ENCODE data around the gene RAN.
"Not testable (repeated sequence)": the region's sequence is repeated elsewhere in the genome, so short reads cannot be mapped to it uniquely, and the experiment has no call there.

RAN gene

DNA sequence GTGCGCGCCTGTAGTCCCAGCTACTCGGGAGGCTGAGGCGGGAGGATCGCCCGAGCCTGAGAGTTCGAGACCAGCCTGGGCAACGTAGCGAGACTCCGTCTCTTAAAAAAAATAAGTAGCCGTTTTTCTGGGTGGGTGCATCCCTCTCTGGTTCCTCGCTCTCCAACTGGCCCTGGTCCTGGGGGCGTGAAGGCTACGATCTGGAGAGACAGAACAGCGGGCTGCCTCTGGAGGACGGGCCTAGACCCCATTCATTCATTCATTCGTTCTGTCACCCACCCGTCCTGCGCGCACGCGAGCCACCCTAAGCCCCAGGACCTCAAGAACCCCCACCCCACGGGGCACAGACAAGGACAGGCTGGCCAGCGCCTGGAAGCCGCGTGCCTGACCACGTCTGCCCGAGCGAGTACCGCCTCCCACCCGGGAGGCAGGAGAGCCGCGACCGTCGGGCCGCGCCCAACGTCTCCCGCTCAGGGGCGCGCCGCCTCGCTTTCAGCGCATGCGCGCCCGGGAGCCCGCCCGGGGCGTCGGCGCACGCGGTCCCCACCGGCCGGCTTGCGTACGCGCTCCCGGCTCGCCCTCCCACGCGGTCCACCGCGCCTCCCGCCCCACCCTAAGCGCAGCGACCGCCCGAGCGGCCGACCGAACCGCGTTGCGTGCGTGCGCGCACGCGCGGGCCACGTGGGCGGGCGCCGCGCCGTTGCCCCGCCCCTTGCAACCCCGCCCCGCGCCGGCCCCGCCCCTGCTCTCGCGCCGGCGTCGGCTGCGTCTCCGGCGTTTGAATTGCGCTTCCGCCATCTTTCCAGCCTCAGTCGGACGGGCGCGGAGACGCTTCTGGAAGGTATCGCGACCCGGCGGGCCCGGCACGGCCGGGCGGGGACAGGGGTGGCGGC, at the start of gene RAN:
TSS of gene RAN (plus strand) at position 781 of the 893 bp plus-strand sequence. CDS start 528 bp downstream, outside the sequence.
- DNase-seq (ENCODE audit: low read depth in 2 of 3, low spot score in 2 of 3) = peak; percentile 71 to 95 (median 78)

DNA sequence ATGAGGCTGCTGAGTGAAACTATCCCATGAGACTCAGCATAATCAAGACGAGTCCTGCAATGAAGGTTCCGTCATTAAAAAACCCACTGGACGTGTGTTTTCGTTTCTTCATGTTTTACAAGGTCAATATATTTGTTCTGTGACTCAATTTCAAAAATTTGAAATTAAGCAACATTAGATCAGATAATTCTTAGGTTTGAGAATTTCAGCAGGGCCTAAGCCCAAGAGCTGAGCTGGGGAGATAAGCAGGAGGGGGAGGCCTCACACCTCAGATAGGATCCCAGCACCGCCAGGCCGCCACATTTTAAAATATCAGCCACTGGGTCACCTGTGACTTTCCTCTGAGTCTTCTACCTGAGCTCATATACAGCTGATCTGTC, 46.1 kb upstream of the RAN start:
- no peak for DNase-seq (ENCODE audit: low read depth in 2 of 3, low spot score in 2 of 3)

DNA sequence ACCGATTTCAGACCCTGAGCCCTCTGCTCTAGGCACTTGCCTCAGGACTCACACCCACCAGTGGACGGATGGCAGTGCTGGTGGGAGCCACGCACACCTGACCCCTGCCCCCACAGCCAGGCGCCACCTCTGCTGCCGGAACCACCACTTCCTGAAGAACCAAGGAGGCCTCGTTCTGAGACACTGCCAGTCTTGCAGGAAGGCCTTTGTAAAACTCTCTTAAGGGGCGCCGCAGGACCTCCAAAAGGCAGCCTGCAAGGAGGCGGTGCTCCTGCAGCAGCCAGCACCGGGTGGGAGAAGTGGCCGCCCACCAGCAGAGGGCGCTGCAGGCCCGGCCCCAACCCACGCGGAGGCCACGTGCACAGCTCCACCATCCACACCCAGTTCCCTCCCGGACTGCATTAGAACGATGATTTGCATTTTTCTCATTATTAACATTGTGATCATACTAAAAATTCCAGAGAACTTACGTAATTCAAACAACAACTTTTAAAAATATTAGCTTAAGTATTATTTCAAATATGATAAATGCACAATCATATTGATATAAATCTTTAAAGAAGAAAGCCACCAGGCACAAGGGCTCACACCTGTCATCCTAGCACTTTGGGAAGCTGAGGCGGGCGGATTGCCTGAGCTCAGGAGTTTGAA, 45.6 kb upstream of the RAN start:
- peak; percentile 68 to 74 (median 68) for DNase-seq (ENCODE audit: low read depth in 2 of 3, low spot score in 2 of 3)

DNA sequence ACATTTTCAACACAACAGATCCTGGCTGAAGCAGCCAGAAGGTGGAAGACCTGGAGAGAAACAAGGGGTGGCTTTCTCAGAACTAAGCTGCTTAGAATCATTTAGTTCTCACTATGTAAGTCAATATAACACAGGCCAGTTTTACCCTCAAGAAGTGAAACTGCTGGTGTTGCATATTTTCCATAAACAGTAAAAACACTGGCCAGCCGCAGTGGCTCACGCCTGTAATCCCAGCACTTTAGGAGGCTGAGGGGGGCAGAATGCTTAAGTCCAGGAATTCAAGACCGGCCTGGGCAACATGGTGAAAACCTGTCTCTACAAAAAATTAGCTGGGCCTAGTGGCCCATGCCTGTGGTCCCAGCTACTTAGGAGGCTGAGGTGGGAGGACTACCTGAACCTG, 44.4 kb upstream of the RAN start:
- no peak for DNase-seq (ENCODE audit: low read depth in 2 of 3, low spot score in 2 of 3)

DNA sequence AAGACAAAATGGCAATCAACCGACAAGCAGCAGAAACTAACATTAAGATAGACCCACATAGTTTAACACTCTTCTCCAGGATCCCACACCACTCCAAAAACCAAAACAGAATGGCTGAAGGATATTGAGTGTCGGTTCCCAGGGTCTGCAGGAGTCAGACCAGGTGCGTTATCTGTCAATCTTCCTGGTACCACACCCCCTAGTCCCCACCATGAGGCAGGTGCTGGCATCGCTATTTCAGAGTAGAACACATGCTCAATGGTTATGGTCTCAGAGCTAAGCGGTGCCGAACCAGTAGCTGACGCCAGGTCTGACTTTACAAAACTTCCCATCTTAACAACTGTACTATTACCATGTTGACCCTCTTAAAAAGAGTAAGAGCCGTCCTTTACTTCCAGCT, 43.0 kb upstream of the RAN start:
- no peak for DNase-seq (ENCODE audit: low read depth in 2 of 3, low spot score in 2 of 3)

DNA sequence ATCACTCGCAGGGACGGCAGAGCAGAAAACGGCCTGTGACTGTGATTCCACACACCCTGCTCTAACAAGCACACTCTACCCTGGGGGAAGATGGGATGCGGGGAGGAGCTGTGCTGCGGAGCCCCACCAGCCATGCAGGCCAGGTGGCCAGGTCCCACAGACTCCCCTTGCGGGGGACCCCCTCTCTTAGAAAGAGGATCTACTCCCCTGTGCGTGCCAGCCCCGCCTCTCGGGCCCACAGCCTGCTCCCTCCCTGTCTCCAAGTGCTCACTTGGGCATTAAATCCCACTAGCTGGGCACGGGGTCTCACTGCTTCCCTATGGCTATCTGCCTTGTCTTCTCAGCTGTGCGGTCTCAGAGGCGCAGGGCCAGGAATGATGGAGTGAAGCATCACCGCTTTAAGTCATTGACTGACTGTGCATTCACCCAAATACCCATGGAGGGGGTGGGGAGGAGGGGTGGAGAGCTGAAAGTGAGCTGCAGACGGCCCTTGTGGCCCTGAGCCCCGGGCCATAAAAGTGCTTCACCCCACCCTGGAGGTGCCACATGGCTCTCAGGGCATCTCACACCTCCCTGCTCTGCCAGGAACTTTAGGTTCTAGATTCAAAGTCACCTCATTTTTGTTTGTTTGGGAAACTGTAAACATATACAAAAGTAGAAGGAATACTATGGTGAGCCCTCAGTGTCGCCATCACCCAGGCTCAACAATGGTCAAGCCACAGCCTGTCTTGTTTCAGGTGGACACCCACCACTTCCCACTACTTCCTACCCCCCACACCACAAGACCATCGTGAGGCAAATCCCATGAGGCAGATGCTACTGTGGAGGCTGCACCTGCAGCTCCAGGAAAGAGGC, 42.2 kb upstream of the RAN start:
- no peak for DNase-seq (ENCODE audit: low read depth in 2 of 3, low spot score in 2 of 3)

DNA sequence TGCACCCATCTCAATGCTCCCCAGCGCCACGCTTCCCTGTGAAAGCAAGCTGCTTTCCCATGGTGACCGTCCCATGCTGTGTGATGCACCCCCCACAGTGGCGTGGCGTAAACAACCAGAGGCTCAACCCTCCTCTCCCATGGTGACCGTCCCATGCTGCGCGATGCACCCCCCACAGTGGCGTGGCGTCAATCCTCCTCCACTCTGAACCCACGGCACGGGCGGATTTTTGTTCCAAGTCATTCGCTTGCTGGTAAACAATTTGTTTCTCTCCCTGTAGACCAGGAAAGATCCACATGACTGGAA, 41.7 kb upstream of the RAN start:
- no peak for DNase-seq (ENCODE audit: low read depth in 2 of 3, low spot score in 2 of 3)

DNA sequence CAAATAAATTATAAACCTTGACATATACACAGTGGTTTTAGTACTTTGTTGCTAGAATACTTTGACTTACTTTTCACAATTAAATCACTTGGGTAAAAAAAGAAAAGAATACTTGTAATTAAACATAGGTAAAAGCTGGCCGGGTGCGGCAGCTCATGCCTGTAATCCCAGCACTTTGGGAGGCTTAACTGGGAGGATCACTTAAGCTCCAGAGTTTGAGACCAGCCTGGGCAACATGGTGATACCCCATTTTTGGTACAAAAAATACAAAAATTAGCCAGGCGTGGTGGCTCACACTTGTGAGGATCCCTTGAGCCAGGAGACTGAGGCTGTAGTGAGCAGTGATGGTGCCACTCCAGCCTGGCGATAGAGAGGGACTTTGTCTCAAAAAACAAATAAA, 40.6 kb upstream of the RAN start:
- no peak for DNase-seq (ENCODE audit: low read depth in 2 of 3, low spot score in 2 of 3)

DNA sequence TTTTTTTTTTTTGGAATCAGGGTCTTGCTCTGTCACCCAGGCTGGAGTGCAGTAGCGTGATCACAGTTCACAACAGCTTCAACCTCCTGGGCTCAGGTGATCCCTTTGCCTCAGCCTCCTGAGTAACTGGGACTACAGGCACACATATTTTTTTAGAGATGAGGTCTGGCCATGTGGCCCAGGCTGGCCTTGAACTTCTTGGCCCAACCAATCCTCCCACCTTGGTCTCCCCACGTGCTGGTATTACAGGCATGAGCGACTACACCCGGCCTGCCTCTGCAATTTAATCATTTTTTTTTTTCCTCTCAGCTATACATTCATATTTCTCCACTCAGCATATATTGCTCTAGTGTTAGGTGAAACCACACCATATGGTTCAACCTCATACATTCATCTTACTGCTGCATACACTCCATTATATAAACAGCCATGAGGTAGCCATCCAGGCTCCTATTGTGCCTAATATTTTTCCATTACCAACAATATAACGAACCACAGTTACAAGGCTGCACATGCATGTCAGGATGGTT, 39.9 kb upstream of the RAN start:
- no peak for DNase-seq (ENCODE audit: low read depth in 2 of 3, low spot score in 2 of 3)

DNA sequence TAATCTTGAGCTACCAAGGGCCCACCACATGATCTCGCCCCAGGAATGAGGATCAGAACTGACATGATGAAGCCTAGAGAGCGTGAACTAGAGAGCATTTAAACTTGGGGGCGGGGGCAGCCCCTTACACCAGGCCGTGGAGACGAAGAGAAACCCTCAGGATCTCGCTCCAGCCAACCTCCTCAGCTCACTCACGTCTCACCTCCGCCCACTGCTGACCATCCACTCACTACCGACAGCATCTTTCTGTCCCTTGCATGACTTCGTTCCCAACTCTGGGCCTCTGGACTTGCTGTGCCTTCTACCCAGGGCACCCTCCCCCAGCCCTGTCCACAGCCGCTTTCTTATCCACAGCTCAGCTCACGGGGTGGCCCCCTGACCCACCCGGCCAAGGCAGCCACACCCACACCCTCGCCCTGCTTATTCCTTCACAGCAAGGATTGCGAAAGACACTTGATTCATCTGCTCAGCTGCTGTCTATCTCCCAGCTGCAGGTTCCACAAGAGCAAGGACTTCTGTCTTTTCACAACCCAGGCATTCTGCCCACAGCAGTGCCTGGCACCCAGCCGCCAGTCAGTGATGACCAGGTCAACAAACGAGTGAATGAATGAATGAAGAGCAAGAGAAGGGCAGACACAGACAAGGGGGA, 39.2 kb upstream of the RAN start:
- DNase-seq (ENCODE audit: low read depth in 2 of 3, low spot score in 2 of 3) = no peak

DNA sequence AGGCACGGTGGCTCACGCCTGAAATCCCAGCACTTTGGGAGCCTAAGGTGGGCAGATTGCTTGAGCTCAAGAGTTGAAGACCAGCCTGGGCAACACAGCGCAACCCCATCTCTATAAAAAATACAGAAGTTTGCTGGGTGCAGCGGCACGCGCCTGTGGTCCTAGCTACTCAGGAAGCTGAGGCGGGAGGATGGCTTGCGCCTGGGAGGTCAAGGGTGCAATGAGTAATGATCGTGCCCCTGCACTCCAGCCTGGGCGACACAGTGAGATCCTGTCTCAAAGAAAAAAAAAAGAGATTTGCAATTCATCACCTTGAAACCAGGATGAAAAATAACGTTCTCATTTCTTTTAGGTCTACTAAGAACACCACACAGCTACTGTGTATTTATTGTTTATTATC, 36.9 kb upstream of the RAN start:
- DNase-seq (ENCODE audit: low read depth in 2 of 3, low spot score in 2 of 3) = no peak

DNA sequence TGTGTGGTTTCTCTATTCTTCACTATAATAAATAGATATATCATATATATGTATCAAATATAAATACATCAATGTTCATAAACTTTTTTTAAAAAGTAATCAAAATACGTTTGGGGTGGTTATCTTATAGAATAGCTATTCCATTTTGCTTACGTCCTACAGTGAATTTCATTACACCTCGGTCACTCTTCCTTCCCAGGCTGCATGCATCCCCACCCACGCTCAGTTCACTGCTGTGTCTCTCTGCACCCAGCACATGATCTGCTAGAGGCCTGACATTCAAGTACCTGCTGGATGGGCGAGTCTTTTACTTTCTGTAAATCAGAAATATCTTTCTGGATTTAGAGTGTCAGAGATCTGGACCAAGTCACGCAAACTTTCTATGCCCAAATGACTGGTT, 36.4 kb upstream of the RAN start:
- DNase-seq (ENCODE audit: low read depth in 2 of 3, low spot score in 2 of 3) = no peak

DNA sequence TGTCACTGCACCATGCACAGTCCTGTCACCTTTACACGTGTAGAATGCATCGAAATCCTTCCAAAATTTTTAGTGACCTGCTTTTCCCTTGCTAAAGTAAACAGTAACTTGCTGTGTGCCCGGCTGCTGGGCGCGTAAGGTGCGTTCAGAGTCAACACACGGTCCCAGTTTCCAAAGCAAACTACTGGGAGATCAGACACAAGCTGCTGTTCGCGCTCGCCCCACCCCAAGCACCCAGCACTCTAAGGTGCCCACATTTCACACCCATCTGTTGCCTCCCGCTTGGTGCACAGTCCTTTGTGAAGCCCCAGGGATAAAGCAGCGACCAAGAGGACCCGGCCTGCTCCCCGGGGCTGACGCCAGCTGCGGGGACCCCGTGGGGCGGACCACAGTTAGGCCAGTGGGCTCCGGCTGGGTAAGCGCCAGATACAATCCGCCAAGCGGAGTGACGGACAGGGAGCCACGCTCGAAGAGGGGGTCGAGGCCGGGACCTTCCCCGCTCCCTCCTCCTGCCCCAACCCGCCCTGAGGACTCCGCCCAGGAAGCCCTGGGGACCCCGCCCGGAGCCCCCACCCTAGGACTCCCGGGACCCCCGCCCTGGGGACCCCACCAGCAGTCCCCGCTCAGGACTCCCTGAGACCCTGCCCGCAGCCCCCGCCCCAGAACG, 33.4 kb upstream of the RAN start:
- peak in 2 of 3 experiments; percentile 13 to 20 for DNase-seq (ENCODE audit: low read depth in 2 of 3, low spot score in 2 of 3)

DNA sequence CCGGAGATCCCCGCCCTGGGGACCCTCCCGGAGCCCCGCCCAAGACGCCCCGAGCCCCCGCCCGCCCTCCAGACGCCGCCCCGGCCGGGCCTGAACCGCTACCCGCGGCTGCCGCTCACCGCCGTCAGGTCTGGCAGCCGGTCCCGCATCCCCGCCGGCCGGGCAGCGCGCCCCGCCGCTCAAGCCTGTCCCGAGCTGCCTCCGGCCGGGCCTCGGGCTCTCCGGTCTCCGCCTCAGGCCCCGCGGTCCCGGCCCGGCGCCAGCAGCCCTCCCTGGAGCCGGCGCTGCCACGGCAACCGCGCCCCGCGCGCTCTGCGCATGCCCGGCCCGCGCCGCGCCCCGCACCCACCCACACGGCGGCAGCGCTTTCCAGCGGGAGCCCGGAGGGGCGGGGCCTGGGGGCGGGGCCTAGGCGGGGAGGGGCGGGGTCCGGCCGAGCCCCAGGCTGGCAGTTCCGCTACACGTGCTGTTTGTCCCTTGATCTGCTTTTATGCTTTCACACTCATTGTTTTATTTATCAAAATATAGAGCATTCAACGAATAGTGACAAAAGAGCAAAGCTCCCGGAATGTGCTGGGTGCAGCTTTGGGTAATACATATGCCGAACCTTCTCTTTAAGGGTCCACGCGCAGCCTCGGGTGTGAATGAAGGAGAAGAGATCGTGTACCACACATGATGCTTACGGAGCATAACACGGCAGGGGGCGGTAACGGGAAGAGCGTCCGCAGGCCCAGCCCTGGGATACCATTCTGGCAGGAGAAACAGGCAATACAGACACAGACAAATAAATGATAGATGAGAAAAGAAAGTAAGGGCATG, 32.7 kb upstream of the RAN start, which contains the start of gene STX2:
TSS of gene STX2 (minus strand) at position 300 of the 819 bp plus-strand sequence. CDS start at position 149, 151 bp downstream.
- DNase-seq (ENCODE audit: low read depth in 2 of 3, low spot score in 2 of 3) = peak; percentile 78 to 82 (median 82)

DNA sequence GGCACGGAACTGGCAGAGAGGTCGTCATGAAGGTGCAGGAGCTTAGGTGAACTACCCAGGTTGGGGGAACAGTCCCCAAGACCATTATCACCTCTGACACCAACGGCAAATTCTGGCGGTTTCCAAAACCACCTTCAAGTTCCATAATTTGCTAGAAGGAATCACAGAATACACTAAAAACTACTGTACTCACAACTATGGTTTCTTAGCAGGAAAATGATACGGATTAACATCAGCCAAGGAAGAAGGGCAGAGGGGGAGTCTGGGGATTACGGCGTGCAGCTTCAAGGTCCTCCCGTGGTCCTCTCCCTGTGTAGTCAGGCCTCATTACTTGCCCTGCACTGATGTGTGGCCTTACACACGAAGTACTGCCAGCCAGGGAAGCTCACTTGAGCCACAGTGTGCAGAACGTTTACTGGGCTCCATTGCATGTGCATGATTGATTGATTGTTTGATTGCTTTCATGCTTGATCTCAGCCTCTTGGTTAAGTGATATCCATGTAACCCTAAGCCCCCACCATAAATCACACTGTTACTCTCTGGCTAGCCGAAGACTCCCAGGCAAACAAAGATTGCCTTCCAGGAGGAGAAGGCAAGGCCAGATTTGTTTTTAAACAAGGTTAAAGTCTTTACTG, 32.0 kb upstream of the RAN start:
- no peak for DNase-seq (ENCODE audit: low read depth in 2 of 3, low spot score in 2 of 3)

DNA sequence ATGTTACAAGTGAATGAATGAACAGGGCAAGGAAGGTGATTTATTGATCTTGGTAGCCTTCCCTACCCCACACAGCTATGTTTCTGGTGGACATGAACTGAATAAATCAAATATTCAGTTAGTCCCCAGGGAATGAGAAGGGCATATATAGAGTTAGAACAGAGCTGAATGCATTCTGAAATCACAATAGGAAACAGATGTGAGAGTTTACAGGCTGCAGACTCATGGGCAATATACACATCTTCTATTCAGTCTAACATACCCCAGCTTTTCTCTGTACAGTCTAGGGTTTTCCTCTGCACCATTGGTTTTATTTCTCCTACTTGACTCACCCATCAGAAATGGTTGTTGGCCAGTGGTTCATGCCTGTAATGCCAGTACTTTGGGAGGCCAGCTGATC, 25.5 kb upstream of the RAN start:
- no peak for DNase-seq (ENCODE audit: low read depth in 2 of 3, low spot score in 2 of 3)

DNA sequence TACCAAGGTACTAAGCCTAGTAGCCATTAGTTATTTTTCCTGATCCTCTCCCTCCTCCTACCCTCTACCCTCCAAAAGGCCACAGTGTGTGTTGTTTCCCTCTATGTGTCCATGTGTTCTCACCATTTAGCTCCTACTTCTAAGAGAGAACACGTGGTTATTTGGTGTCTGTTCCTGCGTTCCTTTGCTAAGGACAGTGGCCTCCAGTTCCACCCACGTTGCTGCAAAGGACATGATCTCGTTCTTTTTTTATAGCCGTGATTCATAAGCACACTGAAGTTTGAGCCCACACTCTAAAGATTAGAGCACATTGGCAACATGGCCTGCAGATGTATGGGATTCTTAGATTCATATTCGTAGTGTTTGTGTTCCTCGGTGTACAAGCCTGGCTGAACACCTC, 24.8 kb upstream of the RAN start:
- no peak for DNase-seq (ENCODE audit: low read depth in 2 of 3, low spot score in 2 of 3)

DNA sequence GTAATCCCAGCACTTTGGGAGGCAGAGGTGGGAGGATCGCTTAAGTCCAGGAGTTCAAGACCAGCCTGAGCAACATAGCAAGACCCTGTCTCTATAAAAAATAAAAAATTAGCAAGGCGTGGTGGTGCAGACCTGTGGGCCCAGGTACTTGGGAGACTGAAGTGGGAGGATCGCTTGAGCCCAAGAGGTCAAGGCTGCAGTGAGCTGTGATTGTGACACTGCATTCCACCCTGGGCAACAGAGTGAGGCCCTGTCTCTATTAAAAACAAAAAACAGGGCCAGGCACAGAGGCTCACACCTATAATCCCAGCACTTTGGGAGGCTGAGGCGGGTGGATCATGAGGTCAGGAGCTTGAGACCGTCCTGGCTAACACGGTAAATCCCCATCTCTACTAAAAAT, 23.8 kb upstream of the RAN start:
- DNase-seq (ENCODE audit: low read depth in 2 of 3, low spot score in 2 of 3) = not testable (repeated sequence)

DNA sequence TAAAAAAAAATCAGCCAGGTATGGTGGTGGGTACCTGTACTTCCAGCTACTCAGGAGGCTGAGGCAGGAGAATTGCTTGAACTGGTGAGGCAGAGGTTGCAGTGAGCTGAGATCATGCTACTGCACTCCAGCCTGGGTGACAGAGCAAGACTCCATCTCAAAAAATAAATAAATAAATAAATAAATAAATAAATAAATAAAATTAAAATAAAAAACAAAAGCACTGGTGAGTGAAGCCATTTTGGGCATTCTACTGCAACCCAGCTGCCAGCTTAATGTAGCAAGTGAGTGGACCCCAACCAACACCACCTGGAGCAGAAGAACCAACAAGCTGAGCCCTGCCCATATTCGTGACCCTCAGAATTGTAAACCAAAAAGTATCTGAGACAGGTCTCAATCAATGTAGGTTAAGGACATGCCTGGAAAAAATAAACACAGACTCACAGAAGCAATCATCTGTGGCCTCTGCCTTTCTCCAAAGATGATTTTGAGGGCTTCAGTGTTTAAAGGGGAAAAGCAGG, 23.0 kb upstream of the RAN start:
- DNase-seq (ENCODE audit: low read depth in 2 of 3, low spot score in 2 of 3) = not testable (repeated sequence)
